Forelimb muscle (tissue), 1 donor: ENCODE results near the gene PPP1R3G. TPM values are rescaled to one million over a fixed set of nuclear protein-coding genes. Genes with fewer than 3 reads are reported as not detected.
"Not testable (repeated sequence)": the region's sequence is repeated elsewhere in the genome, so short reads cannot be mapped to it uniquely, and the experiment has no call there.

ENCODE experiments used
- DNase-seq: peaks from one replicate; pipeline ENCODE4 v3.0.0-alpha.2; 2013; ENCODE audit warnings: low read depth
- polyA plus RNA-seq: library from polyadenylated mRNA; unstranded; fragments of 120-200 nt; gene quantifications from one replicate; pipeline ENCODE4 v1.2.1, GENCODE V29; 2013; ENCODE audit not compliant: insufficient read length

Gene PPP1R3G
- polyA plus RNA-seq, 1 donor = 1.5 TPM

GRCh38 chr6:5119090-5119951 lies 34.2 kb downstream of the PPP1R3G start:
- DNase-seq = no peak

GRCh38 chr6:5120011-5120410 lies 34.9 kb downstream of the PPP1R3G start:
- DNase-seq = no peak

- not testable (repeated sequence) for DNase-seq
Measured at GRCh38 chr6:5120543-5120942, 35.4 kb downstream of the PPP1R3G start.

- DNase-seq = no peak
Measured at GRCh38 chr6:5121479-5121878, 36.3 kb downstream of the PPP1R3G start.

GRCh38 chr6:5121956-5122355 lies 36.8 kb downstream of the PPP1R3G start:
- DNase-seq = no peak

- DNase-seq = no peak
Measured at GRCh38 chr6:5122504-5123112, 37.5 kb downstream of the PPP1R3G start.

- DNase-seq = no peak
Measured at GRCh38 chr6:5123296-5124143, 38.4 kb downstream of the PPP1R3G start.

- DNase-seq = no peak
Measured at GRCh38 chr6:5124526-5124925, 39.4 kb downstream of the PPP1R3G start.

GRCh38 chr6:5125152-5126006 lies 40.2 kb downstream of the PPP1R3G start:
- DNase-seq = no peak

- DNase-seq = no peak
Measured at GRCh38 chr6:5126214-5126613, 41.1 kb downstream of the PPP1R3G start.

GRCh38 chr6:5127106-5127687 lies 42.1 kb downstream of the PPP1R3G start:
- no peak for DNase-seq

- DNase-seq = no peak
Measured at GRCh38 chr6:5128351-5128750, 43.2 kb downstream of the PPP1R3G start.

- no peak for DNase-seq
Measured at GRCh38 chr6:5130135-5130866, 45.2 kb downstream of the PPP1R3G start.

- peak; percentile 78 for DNase-seq
Measured at GRCh38 chr6:5132731-5133130, 47.6 kb downstream of the PPP1R3G start.

GRCh38 chr6:5133943-5134342 lies 48.8 kb downstream of the PPP1R3G start:
- DNase-seq = no peak

- no peak for DNase-seq
Measured at GRCh38 chr6:5135788-5136376, 50.7 kb downstream of the PPP1R3G start.

GRCh38 chr6:5136851-5137250 lies 51.7 kb downstream of the PPP1R3G start:
- DNase-seq = no peak
